Lower leg skin (tissue), 3 donors: ENCODE results near the gene DNAJC25.

ENCODE experiments used
- CTCF ChIP-seq, 3 donors: fragments of 450-650 bp; IDR thresholded peaks; one replicate each; pipeline ENCODE4 v1.5.1; 2016; ENCODE audit warnings: antibody characterized with exemption in 3 of 3, mild to moderate bottlenecking in 3 of 3, moderate library complexity in 2 of 3
- POLR2A ChIP-seq, 2 donors: fragments of 450-650 bp; IDR thresholded peaks; one replicate each; pipeline ENCODE4 v1.6.1; 2016 to 2017; ENCODE audit warnings: antibody characterized with exemption in 2 of 2, mild to moderate bottlenecking in 1 of 2, moderate library complexity in 1 of 2

GRCh38 chr9:111676116-111676515, 45.0 kb downstream of the DNAJC25 start:
- TF ChIP-seq CTCF (IDR thresholded peaks at IDR 0.05) (no peak), POLR2A (IDR thresholded peaks at IDR 0.05) (no peak)
